CD4-positive, alpha-beta T cell (primary cell): ENCODE results near the gene SDHAF2. TPM values are rescaled to one million over a fixed set of nuclear protein-coding genes. Genes with fewer than 3 reads are reported as not detected.
"Not testable (repeated sequence)": the region's sequence is repeated elsewhere in the genome, so short reads cannot be mapped to it uniquely, and the experiment has no call there.

ENCODE experiments used
- ATAC-seq: fragments of 200-7000 bp; cut with Tn5 transposase; one replicate; pipeline ENCODE4 v1.10.0; 2022; ENCODE audit warnings: mild to moderate bottlenecking; ENCODE audit not compliant: poor library complexity
- CTCF ChIA-PET: fragments of 350-600 bp; sonication (Branson Sonifier 250); formaldehyde crosslinking; loops from one replicate; lab custom pipeline; 2021; ENCODE audit warnings: antibody characterized with exemption, inconsistent platforms; lab: Charles Lee
- POLR2A ChIA-PET: fragments of 350-600 bp; sonication (Branson Sonifier 250); formaldehyde crosslinking; loops from one replicate; lab custom pipeline; 2021; ENCODE audit warnings: antibody characterized with exemption, inconsistent platforms; lab: Charles Lee
- DNase-seq, 14 experiments: peaks; one replicate each; pipeline ENCODE4 v3.0.0-alpha.2; 2013 to 2020; ENCODE audit warnings: mixed read lengths in 2 of 14
- H3K27ac ChIP-seq, 2 donors: one replicate each; pipeline versions ENCODE4 v1.5.1 to v1.7.0; 2013; ENCODE audit warnings: low read length in 2 of 2, low read depth in 1 of 2, mild to moderate bottlenecking in 1 of 2
- H3K27me3 ChIP-seq, 2 experiments: 1 replicate in 1 of 2; 2 replicates in 1 of 2; pipeline versions ENCODE4 v1.6.1 to v1.7.0; 2013; ENCODE audit warnings: low read length in 2 of 2, control low read depth in 1 of 2, mild to moderate bottlenecking in 1 of 2, moderate library complexity in 1 of 2; ENCODE audit not compliant: insufficient read depth in 2 of 2, control insufficient read depth in 1 of 2
- H3K36me3 ChIP-seq: one replicate; pipeline ENCODE4 v1.6.1; 2013; ENCODE audit warnings: low read length, control low read depth; ENCODE audit not compliant: insufficient read depth
- H3K4me1 ChIP-seq: one replicate; pipeline ENCODE4 v1.6.1; 2013; ENCODE audit warnings: low read length, control low read depth; ENCODE audit not compliant: insufficient read depth
- H3K4me3 ChIP-seq: one replicate; pipeline ENCODE4 v1.5.1; 2013; ENCODE audit warnings: mild to moderate bottlenecking, low read length, moderate library complexity
- H3K9me3 ChIP-seq, 2 experiments: 1 replicate in 1 of 2; 2 replicates in 1 of 2; pipeline versions ENCODE4 v1.6.1 to v1.7.0; 2013; ENCODE audit warnings: low read length in 2 of 2, mild to moderate bottlenecking in 2 of 2, control low read depth in 1 of 2, moderate library complexity in 1 of 2; ENCODE audit not compliant: control insufficient read depth in 1 of 2, insufficient read depth in 1 of 2
- H3K27ac Mint-ChIP-seq: one replicate; pipeline ENCODE4 v1.8.0; 2020; ENCODE audit warnings: mixed read lengths
- H3K27me3 Mint-ChIP-seq: one replicate; pipeline ENCODE4 v1.8.0; 2021; ENCODE audit warnings: mixed read lengths
- H3K36me3 Mint-ChIP-seq: one replicate; pipeline ENCODE4 v1.8.0; 2021; ENCODE audit warnings: low read depth, mixed read lengths
- H3K4me1 Mint-ChIP-seq: one replicate; pipeline ENCODE4 v1.8.0; 2021; ENCODE audit warnings: low read depth, mixed read lengths
- H3K4me3 Mint-ChIP-seq: one replicate; pipeline ENCODE4 v1.8.0; 2020; ENCODE audit warnings: mild to moderate bottlenecking, mixed read lengths
- H3K9me3 Mint-ChIP-seq: one replicate; pipeline ENCODE4 v1.8.0; 2020; ENCODE audit warnings: mixed read lengths
- CTCF ChIP-seq: fragments of 200-600 bp; IDR thresholded peaks from one replicate; pipeline ENCODE4 v1.8.0; 2022; ENCODE audit warnings: antibody characterized with exemption, mild to moderate bottlenecking
- intact Hi-C, 2 experiments: fragments of 100-400 bp; cut with DNase I in 1 of 2; cut with micrococcal nuclease in 1 of 2; formaldehyde crosslinking; loops; one replicate each; pipeline versions ENCODE4 v1.15.1 to v1.9.0; 2023 to 2025; cut with DNase I, micrococcal nuclease
- total RNA-seq, 174 experiments: library from RNA in 2 of 174; stranded (reverse) in 2 of 174; gene quantifications; one replicate each; pipeline ENCODE4 v1.2.3 and lab custom pipeline; 2021 to 2026

Gene SDHAF2
- total RNA-seq, 2 experiments from 2014 or later, result 28.7 to 33.0 TPM

GRCh38 chr11:61476371-61476770 lies 46.4 kb downstream of the SDHAF2 start:
- POLR2A ChIA-PET, result no interaction called here
- H3K4me1 Mint-ChIP-seq, result peaks cover 7% of the 10 kb centered on the region
- no peak overlapping the region for H3K4me3 ChIP-seq
- CTCF ChIA-PET, result no interaction called here
- H3K4me3 Mint-ChIP-seq, result no peak overlapping the region
- no peak overlapping the region for H3K27ac Mint-ChIP-seq
- H3K27me3 Mint-ChIP-seq, result no peaks in the 10 kb centered on the region
- H3K4me1 ChIP-seq, result peaks cover 9% of the 10 kb centered on the region
- H3K36me3 Mint-ChIP-seq, result peaks cover 12% of the 10 kb centered on the region
- H3K27ac ChIP-seq, result no peak overlapping the region
- H3K27me3 ChIP-seq, result no peaks in the 10 kb centered on the region
- no peaks in the 10 kb centered on the region for H3K9me3 ChIP-seq
- H3K9me3 Mint-ChIP-seq, result no peaks in the 10 kb centered on the region
- intact Hi-C loops, result loop anchor here in 1 of 2 experiments (2.0 kb wide), 1 partner anchor 256 kb away; no protein-coding TSS in a partner anchor
- DNase-seq (no peak), ATAC-seq (no peak)
- TF ChIP-seq CTCF, result no peak
- peaks cover 3% of the 10 kb centered on the region for H3K36me3 ChIP-seq

- Histone ChIP-seq H3K4me3 (no peak overlapping the region), H3K36me3 (peaks cover 3% of the 10 kb centered on the region), H3K27ac (no peak overlapping the region), H3K27me3 (no peaks in the 10 kb centered on the region), H3K9me3 (no peaks in the 10 kb centered on the region), H3K4me1 (peaks cover 9% of the 10 kb centered on the region)
- Mint-ChIP-seq H3K27me3 (no peaks in the 10 kb centered on the region), H3K9me3 (no peaks in the 10 kb centered on the region), H3K4me1 (peaks cover 7% of the 10 kb centered on the region), H3K36me3 (peaks cover 12% of the 10 kb centered on the region), H3K27ac (no peak overlapping the region), H3K4me3 (no peak overlapping the region)
- no peak for TF ChIP-seq CTCF
- POLR2A ChIA-PET, result no interaction called here
- DNase-seq, result no peak
- CTCF ChIA-PET, result interaction anchor here (1.2 kb wide), 1 partner anchor 55 kb away, joined by 3 read pairs; no protein-coding TSS in a partner anchor
- no peak for ATAC-seq
- intact Hi-C loops, result loop anchor here (1.0 to 2.0 kb wide), 3 partner anchors 40 to 256 kb away; no protein-coding TSS in a partner anchor
Measured at GRCh38 chr11:61477126-61477525, 47.2 kb downstream of the SDHAF2 start.

GRCh38 chr11:61477727-61478148 lies 47.8 kb downstream of the SDHAF2 start:
- no peaks in the 10 kb centered on the region for H3K9me3 Mint-ChIP-seq
- Histone ChIP-seq H3K4me1 (peaks cover 9% of the 10 kb centered on the region), H3K27me3 (peaks cover 0 to under 1% of the 10 kb centered on the region in 2 experiments), H3K4me3 (no peak overlapping the region), H3K36me3 (peaks cover under 1% of the 10 kb centered on the region), H3K27ac (no peak overlapping the region), H3K9me3 (no peaks in the 10 kb centered on the region)
- peak; percentile 96 for TF ChIP-seq CTCF
- no peak overlapping the region for H3K27ac Mint-ChIP-seq
- H3K4me3 Mint-ChIP-seq, result no peak overlapping the region
- ATAC-seq (peak; percentile 39), DNase-seq (peak; percentile 29 to 71 (median 43))
- intact Hi-C loops, result loop anchor here (1.0 to 2.0 kb wide), 3 partner anchors 40 to 255 kb away; no protein-coding TSS in a partner anchor
- POLR2A ChIA-PET, result no interaction called here
- peaks cover 9% of the 10 kb centered on the region for H3K36me3 Mint-ChIP-seq
- H3K4me1 Mint-ChIP-seq, result peaks cover 7% of the 10 kb centered on the region
- CTCF ChIA-PET, result interaction anchor here (0.9 to 1.3 kb wide), 3 partner anchors 54 to 256 kb away, joined by 3 read pairs; no protein-coding TSS in a partner anchor
- no peaks in the 10 kb centered on the region for H3K27me3 Mint-ChIP-seq

GRCh38 chr11:61479360-61480058 lies 49.6 kb downstream of the SDHAF2 start:
- H3K4me1 ChIP-seq, DNase-seq, ATAC-seq, H3K4me3 Mint-ChIP-seq, H3K27me3 Mint-ChIP-seq, H3K27me3 ChIP-seq, H3K27ac ChIP-seq, H3K36me3 ChIP-seq, H3K4me3 ChIP-seq, H3K27ac Mint-ChIP-seq, H3K9me3 ChIP-seq, H3K36me3 Mint-ChIP-seq, POLR2A ChIA-PET, H3K9me3 Mint-ChIP-seq, H3K4me1 Mint-ChIP-seq: not testable (repeated sequence)
- CTCF ChIA-PET, result interaction anchor here (0.8 kb wide), 1 partner anchor 38 kb away, joined by 3 read pairs; no protein-coding TSS in a partner anchor
- intact Hi-C loops, result loop anchor here in 1 of 2 experiments (2.0 kb wide), 1 partner anchor 253 kb away; no protein-coding TSS in a partner anchor
